SK-MEL-5 (cell line): ENCODE data around the gene NDUFB1. TPM values are rescaled to one million over a fixed set of nuclear protein-coding genes. Genes with fewer than 3 reads are reported as not detected.
A peak's percentile ranks its signal among the peaks of the same experiment; 100 is the strongest.

Source experiments
- DNase-seq: peaks from one replicate; pipeline ENCODE4 v3.0.0-alpha.2; 2016; ENCODE audit warnings: low read depth, low spot score
- in situ Hi-C: cut with HindIII; loops from 2 replicates; pipeline ENCODE4 v1.10.0; 2016; ENCODE audit warnings: low sequenced_read_pairs, high pct_unique_total_duplicates, low pct_unique_long_range_greater_than_20kb
- polyA plus RNA-seq, 2 experiments: library from polyadenylated mRNA; depleted of rRNA; stranded (reverse); fragments of >200 nt; gene quantifications; 2 replicates each; pipeline ENCODE4 v1.2.3, GENCODE V29; 2015
- total RNA-seq: library from RNA; depleted of rRNA; stranded (reverse); fragments of >200 nt; shearing (Covaris generic); gene quantifications from 2 replicates; pipeline ENCODE4 v1.2.3, GENCODE V29; 2014; rRNA removed

NDUFB1 gene
- 380 and 394 TPM in 2 replicates for total RNA-seq
- polyA plus RNA-seq (2015; cell fraction: cytosol; rRNA removed): 350 and 564 TPM in 2 replicates
- 85.4 and 129 TPM in 2 replicates for polyA plus RNA-seq (2015; cell fraction: nucleus; rRNA removed)

- in situ Hi-C loops: no loop called here
- peak; percentile 71 for DNase-seq
These were observed at the start of gene NDUFB1, which contains the start of gene CPSF2 for GRCh38 chr14:92121670-92122350. Gene NDUFB1, minus strand, starts transcription at chr14:92121706. Its CDS starts 4,069 bp downstream, at chr14:92117637. Gene CPSF2, plus strand, starts transcription at chr14:92121969. Its CDS starts 9,016 bp downstream, at chr14:92130985.

- no peak for DNase-seq
- in situ Hi-C loops: no loop called here
These were observed 43.5 kb upstream of the NDUFB1 start for GRCh38 chr14:92164958-92165357.

GRCh38 chr14:92161521-92161920, 40.0 kb upstream of the NDUFB1 start:
- peak; percentile 87 for DNase-seq
- in situ Hi-C loops: no loop called here

DNA sequence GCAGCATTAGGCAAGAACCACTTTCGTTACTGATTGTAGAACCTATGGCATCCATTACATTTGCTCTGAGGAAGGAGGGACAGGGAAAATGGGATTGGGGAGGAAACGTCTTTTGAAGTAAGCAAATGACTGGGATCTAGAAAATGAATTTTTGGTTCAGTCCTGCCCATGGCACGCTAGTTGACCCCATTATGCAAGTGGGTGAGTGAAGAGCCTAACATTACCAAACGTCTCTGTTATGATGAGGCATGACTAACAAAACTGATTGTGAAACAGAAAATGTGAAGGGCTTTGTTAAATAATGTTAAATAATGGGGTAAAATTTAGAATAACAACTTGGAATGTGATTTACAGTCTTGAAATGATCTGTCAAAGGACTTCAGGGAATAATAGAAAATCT, 39.1 kb upstream of the NDUFB1 start:
- in situ Hi-C loops: no loop called here
- peak; percentile 42 for DNase-seq

- in situ Hi-C loops: no loop called here
- DNase-seq: no peak
These were observed 32.9 kb upstream of the NDUFB1 start for GRCh38 chr14:92154283-92154942.

GRCh38 chr14:92153581-92153980, 32.1 kb upstream of the NDUFB1 start:
- in situ Hi-C loops: no loop called here
- DNase-seq: no peak

DNA sequence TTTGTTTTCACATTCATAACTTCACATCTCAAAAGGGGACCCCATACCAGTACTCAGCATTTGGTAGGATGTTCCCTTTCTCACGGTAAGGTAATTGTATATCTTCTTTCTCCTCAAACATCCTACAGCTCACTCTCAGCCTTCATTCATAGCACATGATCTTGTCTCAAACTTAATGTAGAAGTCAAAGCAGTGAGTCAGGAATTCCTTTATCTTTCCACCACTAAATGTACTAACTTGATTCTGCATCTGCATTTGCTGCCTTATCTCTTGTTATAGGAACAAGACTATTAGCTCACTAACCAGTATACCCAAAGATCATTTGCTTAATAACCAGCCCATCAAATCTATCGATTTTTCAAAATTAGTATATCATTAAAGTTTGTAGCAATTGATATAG, 23.2 kb upstream of the NDUFB1 start:
- no peak for DNase-seq
- in situ Hi-C loops: no loop called here

DNA sequence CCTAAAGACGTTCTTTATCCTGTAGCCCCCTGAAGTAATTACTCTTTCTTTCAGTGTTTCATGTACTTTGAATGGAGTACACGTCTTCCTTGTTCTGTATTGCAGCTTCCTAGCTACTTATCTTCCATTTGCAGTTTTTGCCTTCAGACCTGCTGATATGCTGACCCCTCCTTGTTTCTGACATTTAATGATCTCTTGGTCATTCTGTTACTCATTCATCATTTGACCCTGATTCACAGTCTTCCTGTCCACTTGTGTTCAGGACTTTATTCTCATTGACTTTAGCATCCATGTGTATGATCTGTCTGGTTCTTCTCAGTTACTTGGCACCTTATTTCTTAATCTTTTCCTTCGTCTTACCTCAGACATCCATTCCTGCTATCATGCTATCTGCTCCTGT, 22.5 kb upstream of the NDUFB1 start:
- peak; percentile 28 for DNase-seq
- in situ Hi-C loops: no loop called here

GRCh38 chr14:92143309-92143708, 21.8 kb upstream of the NDUFB1 start:
- in situ Hi-C loops: no loop called here
- no peak for DNase-seq

DNA sequence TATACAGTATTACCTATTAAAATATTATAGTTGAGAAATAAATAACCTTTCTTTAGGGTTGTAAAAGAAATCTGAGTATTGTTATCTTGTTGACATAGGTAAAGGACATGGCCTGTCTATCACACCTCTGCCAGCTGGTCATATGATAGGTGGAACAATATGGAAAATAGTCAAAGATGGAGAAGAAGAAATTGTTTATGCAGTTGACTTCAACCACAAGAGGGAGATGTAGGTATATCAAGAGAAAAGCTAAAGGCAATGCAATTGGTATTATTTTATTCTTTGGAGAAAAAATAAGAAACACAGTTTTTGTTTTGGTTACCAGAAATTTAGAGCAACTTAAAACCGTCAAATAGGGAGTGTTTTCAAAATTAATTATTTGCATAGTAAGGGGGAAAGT, 13.8 kb upstream of the NDUFB1 start:
- in situ Hi-C loops: no loop called here
- peak; percentile 63 for DNase-seq

- DNase-seq: no peak
- in situ Hi-C loops: no loop called here
These were observed 12.9 kb upstream of the NDUFB1 start for GRCh38 chr14:92134456-92134855.

DNA sequence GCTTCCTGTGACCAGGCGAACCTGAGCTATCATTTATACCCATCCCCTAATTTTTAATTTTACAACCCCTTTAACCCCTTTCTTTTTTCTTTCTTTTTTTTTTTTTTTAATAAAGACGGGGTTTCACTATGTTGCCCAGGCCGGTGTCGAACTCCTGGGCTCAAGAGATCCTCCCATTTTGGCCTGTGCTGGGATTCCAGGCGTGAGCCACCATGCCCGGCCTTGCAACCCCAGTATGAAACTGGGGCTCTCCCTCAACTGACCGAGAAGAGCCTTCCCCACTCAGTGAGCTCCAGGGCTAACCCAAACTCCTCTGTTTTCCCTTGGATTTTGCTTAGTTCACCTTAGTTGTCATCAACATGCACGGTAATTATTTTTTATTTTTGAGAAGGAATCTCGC, 1.3 kb upstream of the NDUFB1 start:
- no peak for DNase-seq
- in situ Hi-C loops: no loop called here

DNA sequence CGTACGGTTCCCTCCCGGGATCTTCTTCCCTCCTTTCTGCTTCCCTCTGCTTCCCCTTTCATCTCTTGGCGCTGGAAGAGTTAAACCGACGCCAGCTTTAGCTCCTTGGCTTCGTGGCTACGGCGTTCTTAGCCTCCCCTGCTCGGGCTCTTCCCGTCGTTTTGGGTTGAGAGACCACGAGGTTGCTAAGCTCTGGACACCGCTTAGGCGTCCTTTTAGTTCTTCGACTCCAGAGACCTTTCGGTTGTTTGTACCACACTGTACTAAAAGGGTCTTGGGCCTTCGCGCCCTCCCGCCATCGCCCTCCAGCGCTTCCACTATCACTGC, 808 bp upstream of the NDUFB1 start:
- in situ Hi-C loops: no loop called here
- DNase-seq: peak; percentile 37

- peak; percentile 18 for DNase-seq
- in situ Hi-C loops: no loop called here
These were observed 268 bp downstream of the NDUFB1 start for GRCh38 chr14:92121207-92121669.

DNA sequence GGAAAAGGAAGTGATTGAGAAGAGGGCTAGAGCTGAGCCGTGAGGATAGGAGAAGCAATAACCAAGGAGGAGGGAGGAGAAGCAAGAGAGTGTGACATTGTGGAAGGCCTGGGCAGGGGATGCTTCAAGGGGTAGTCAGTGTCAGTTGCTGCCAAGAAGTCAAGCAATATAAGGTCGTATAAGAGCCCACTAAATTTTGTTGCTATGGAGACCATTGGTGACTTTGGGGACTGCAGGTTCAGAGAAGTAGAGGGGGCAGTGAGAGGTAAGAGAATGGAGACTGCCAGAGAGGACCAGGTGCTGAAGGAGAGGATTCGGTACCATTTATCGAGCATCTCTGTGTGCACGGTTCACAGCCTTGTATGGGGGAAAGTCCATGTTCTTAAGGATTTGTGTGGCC, 12.0 kb downstream of the NDUFB1 start:
- in situ Hi-C loops: no loop called here
- DNase-seq: no peak

DNA sequence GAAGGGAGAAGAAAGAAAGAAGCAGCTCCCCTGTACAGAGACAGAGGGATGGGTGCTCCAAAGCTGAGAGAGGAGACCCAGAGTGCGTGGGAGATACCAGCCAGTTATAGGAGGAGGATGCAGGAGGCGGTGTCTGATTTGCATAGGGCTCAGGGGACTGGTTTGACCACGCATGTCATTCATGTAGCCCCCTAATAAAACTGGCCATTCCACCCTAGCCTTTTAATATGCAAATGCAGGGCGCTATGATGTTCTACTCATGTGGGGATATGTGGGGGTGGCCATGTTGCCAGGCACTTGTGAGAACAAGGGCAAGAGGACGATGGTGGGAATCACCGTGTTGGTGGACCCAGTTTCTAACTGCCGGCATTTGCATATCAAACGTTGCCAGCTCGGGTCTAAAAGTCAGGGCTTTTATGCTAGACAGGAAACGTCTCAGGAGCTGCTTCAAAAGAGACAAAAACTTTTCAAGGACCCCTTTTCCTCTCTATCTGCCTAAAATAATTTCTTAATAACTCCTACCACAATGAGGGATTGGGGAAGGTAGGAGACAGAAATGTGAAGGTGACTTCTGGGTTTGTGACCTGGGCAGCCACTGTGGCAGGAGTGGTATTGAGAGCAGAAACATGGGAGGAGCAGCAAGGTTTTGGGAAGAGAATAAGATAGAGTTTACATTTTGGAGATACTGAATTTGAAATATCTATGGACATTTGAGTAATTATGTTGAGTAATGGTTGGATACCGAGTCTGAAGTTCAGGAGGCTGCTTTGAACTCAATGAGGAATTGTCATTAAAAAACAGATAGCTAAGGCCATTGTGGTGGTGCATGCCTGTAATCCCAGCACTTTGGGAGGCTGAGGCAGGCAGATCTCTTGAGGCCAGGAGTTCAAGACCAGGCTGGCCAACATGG, 12.9 kb downstream of the NDUFB1 start:
- in situ Hi-C loops: no loop called here
- no peak for DNase-seq

GRCh38 chr14:92106143-92106926, 15.2 kb downstream of the NDUFB1 start, which contains the start of gene ATXN3:
Gene ATXN3, minus strand, starts transcription at chr14:92106582. Its CDS starts 30 bp downstream, at chr14:92106552.
- DNase-seq: peak; percentile 98
- in situ Hi-C loops: no loop called here
